CD4-positive, alpha-beta T cell (primary cell): Measurements from ENCODE around the gene HPS1. TPM values are rescaled to one million over a fixed set of nuclear protein-coding genes. Genes with fewer than 3 reads are reported as not detected.

Experiments
- ATAC-seq: fragments of 200-7000 bp; cut with Tn5 transposase; one replicate; pipeline ENCODE4 v1.10.0; 2022; ENCODE audit warnings: mild to moderate bottlenecking; ENCODE audit not compliant: poor library complexity
- CTCF ChIA-PET: fragments of 350-600 bp; sonication (Branson Sonifier 250); formaldehyde crosslinking; loops from one replicate; lab custom pipeline; 2021; ENCODE audit warnings: antibody characterized with exemption, inconsistent platforms; lab: Charles Lee
- POLR2A ChIA-PET: fragments of 350-600 bp; sonication (Branson Sonifier 250); formaldehyde crosslinking; loops from one replicate; lab custom pipeline; 2021; ENCODE audit warnings: antibody characterized with exemption, inconsistent platforms; lab: Charles Lee
- DNase-seq, 14 experiments: peaks; one replicate each; pipeline ENCODE4 v3.0.0-alpha.2; 2013 to 2020; ENCODE audit warnings: mixed read lengths in 2 of 14
- H3K27ac ChIP-seq, 2 donors: one replicate each; pipeline versions ENCODE4 v1.5.1 to v1.7.0; 2013; ENCODE audit warnings: low read length in 2 of 2, low read depth in 1 of 2, mild to moderate bottlenecking in 1 of 2
- H3K27me3 ChIP-seq, 2 experiments: 1 replicate in 1 of 2; 2 replicates in 1 of 2; pipeline versions ENCODE4 v1.6.1 to v1.7.0; 2013; ENCODE audit warnings: low read length in 2 of 2, control low read depth in 1 of 2, mild to moderate bottlenecking in 1 of 2, moderate library complexity in 1 of 2; ENCODE audit not compliant: insufficient read depth in 2 of 2, control insufficient read depth in 1 of 2
- H3K36me3 ChIP-seq: one replicate; pipeline ENCODE4 v1.6.1; 2013; ENCODE audit warnings: low read length, control low read depth; ENCODE audit not compliant: insufficient read depth
- H3K4me1 ChIP-seq: one replicate; pipeline ENCODE4 v1.6.1; 2013; ENCODE audit warnings: low read length, control low read depth; ENCODE audit not compliant: insufficient read depth
- H3K4me3 ChIP-seq: one replicate; pipeline ENCODE4 v1.5.1; 2013; ENCODE audit warnings: mild to moderate bottlenecking, low read length, moderate library complexity
- H3K9me3 ChIP-seq, 2 experiments: 1 replicate in 1 of 2; 2 replicates in 1 of 2; pipeline versions ENCODE4 v1.6.1 to v1.7.0; 2013; ENCODE audit warnings: low read length in 2 of 2, mild to moderate bottlenecking in 2 of 2, control low read depth in 1 of 2, moderate library complexity in 1 of 2; ENCODE audit not compliant: control insufficient read depth in 1 of 2, insufficient read depth in 1 of 2
- H3K27ac Mint-ChIP-seq: one replicate; pipeline ENCODE4 v1.8.0; 2020; ENCODE audit warnings: mixed read lengths
- H3K27me3 Mint-ChIP-seq: one replicate; pipeline ENCODE4 v1.8.0; 2021; ENCODE audit warnings: mixed read lengths
- H3K36me3 Mint-ChIP-seq: one replicate; pipeline ENCODE4 v1.8.0; 2021; ENCODE audit warnings: low read depth, mixed read lengths
- H3K4me1 Mint-ChIP-seq: one replicate; pipeline ENCODE4 v1.8.0; 2021; ENCODE audit warnings: low read depth, mixed read lengths
- H3K4me3 Mint-ChIP-seq: one replicate; pipeline ENCODE4 v1.8.0; 2020; ENCODE audit warnings: mild to moderate bottlenecking, mixed read lengths
- H3K9me3 Mint-ChIP-seq: one replicate; pipeline ENCODE4 v1.8.0; 2020; ENCODE audit warnings: mixed read lengths
- CTCF ChIP-seq: fragments of 200-600 bp; IDR thresholded peaks from one replicate; pipeline ENCODE4 v1.8.0; 2022; ENCODE audit warnings: antibody characterized with exemption, mild to moderate bottlenecking
- intact Hi-C, 2 experiments: fragments of 100-400 bp; cut with DNase I in 1 of 2; cut with micrococcal nuclease in 1 of 2; formaldehyde crosslinking; loops; one replicate each; pipeline versions ENCODE4 v1.15.1 to v1.9.0; 2023 to 2025; cut with DNase I, micrococcal nuclease
- total RNA-seq, 174 experiments: library from RNA in 2 of 174; stranded (reverse) in 2 of 174; gene quantifications; one replicate each; pipeline ENCODE4 v1.2.3 and lab custom pipeline; 2021 to 2026

HPS1 gene
- total RNA-seq, 2 experiments from 2014 or later = 49.8 to 50.5 TPM

GRCh38 chr10:98474628-98475027 lies 27.9 kb upstream of the HPS1 start:
- Histone ChIP-seq H3K4me3 (no peak overlapping the region), H3K4me1 (no peaks in the 10 kb centered on the region), H3K27ac (no peak overlapping the region), H3K27me3 (peaks cover 0 to 3% of the 10 kb centered on the region in 2 experiments), H3K9me3 (no peaks in the 10 kb centered on the region), H3K36me3 (no peaks in the 10 kb centered on the region)
- no peaks in the 10 kb centered on the region for H3K4me1 Mint-ChIP-seq
- intact Hi-C loops = no loop called here
- no peak overlapping the region for H3K4me3 Mint-ChIP-seq
- H3K36me3 Mint-ChIP-seq = no peaks in the 10 kb centered on the region
- ChIA-PET CTCF (interaction anchor here (0.9 kb wide), 1 partner anchor 30 kb away, joined by 3 read pairs; no protein-coding TSS in a partner anchor), POLR2A (no interaction called here)
- no peaks in the 10 kb centered on the region for H3K9me3 Mint-ChIP-seq
- TF ChIP-seq CTCF = no peak
- no peak overlapping the region for H3K27ac Mint-ChIP-seq
- ATAC-seq = no peak
- DNase-seq = no peak
- peaks cover 16% of the 10 kb centered on the region for H3K27me3 Mint-ChIP-seq

DNA sequence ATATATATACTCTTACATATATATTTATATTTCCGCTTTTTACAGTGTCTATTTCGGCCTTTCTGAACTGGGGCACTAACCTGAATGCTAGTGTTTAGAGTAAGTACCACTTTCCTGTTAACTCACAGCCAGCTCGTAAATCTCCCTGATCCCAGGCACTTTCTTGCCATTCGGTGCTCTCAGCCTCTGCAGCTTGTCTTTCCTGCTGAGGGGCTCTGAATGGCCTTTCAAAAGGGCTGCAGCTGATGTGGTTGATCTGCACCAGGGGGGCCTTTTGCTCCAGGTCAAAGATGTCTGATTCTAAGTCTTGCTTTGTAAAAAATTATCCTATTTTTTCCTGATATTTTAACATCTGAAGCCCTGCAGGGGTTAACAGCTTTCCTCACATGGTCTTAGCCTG lies 25.5 kb upstream of the HPS1 start:
- H3K4me3 Mint-ChIP-seq = no peak overlapping the region
- H3K27me3 Mint-ChIP-seq = peaks cover 12% of the 10 kb centered on the region
- POLR2A ChIA-PET = no interaction called here
- no peak overlapping the region for H3K27ac ChIP-seq
- DNase-seq = no peak
- TF ChIP-seq CTCF = no peak
- no peaks in the 10 kb centered on the region for H3K9me3 Mint-ChIP-seq
- H3K4me3 ChIP-seq = no peak overlapping the region
- no peak overlapping the region for H3K27ac Mint-ChIP-seq
- CTCF ChIA-PET = no interaction called here
- no peaks in the 10 kb centered on the region for H3K36me3 Mint-ChIP-seq
- no peaks in the 10 kb centered on the region for H3K36me3 ChIP-seq
- H3K4me1 ChIP-seq = peaks cover 5% of the 10 kb centered on the region
- no peaks in the 10 kb centered on the region for H3K9me3 ChIP-seq
- intact Hi-C loops = no loop called here
- no peak for ATAC-seq
- peaks cover 0 to 3% of the 10 kb centered on the region in 2 experiments for H3K27me3 ChIP-seq
- peaks cover 8% of the 10 kb centered on the region for H3K4me1 Mint-ChIP-seq

GRCh38 chr10:98470850-98471249 lies 24.1 kb upstream of the HPS1 start:
- Mint-ChIP-seq H3K9me3 (no peaks in the 10 kb centered on the region), H3K27me3 (peaks cover 12% of the 10 kb centered on the region), H3K27ac (no peak overlapping the region), H3K4me1 (peaks cover 10% of the 10 kb centered on the region), H3K36me3 (no peaks in the 10 kb centered on the region), H3K4me3 (no peak overlapping the region)
- no peaks in the 10 kb centered on the region for H3K36me3 ChIP-seq
- intact Hi-C loops = no loop called here
- no peak overlapping the region for H3K27ac ChIP-seq
- H3K27me3 ChIP-seq = peaks cover 0 to 3% of the 10 kb centered on the region in 2 experiments
- DNase-seq (no peak), ATAC-seq (no peak)
- POLR2A ChIA-PET = no interaction called here
- H3K4me3 ChIP-seq = no peak overlapping the region
- H3K4me1 ChIP-seq = peaks cover 5% of the 10 kb centered on the region
- TF ChIP-seq CTCF = no peak
- CTCF ChIA-PET = no interaction called here
- no peaks in the 10 kb centered on the region for H3K9me3 ChIP-seq
